ENCODE results near the gene SOX8.

- TF ChIP-seq GATA3 (IDR thresholded peaks at IDR 0.05; ENCODE audit: low read depth, low read length) = no peak
- no peak for TF ChIP-seq GATA2 (IDR thresholded peaks at IDR 0.05; ENCODE audit: low read depth, low read length)
Measured at GRCh38 chr16:1020091-1020399, 38.5 kb downstream of the SOX8 start.
